NT2/D1 (cell line): ENCODE data around the gene FUT2.

Source experiments
- DNase-seq: peaks from one replicate; pipeline ENCODE4 v3.0.0-alpha.2; 2011; ENCODE audit warnings: low read depth, low spot score
- H3K27me3 ChIP-seq: 2 replicates; pipeline ENCODE4 v1.6.0; 2011; ENCODE audit warnings: mild to moderate bottlenecking; ENCODE audit not compliant: insufficient read length, insufficient read depth
- H3K36me3 ChIP-seq: 2 replicates; pipeline ENCODE4 v1.6.1; 2011; ENCODE audit warnings: mild to moderate bottlenecking, low read length, mixed read lengths; ENCODE audit not compliant: insufficient read depth, insufficient read length
- H3K4me1 ChIP-seq: 2 replicates; pipeline ENCODE4 v1.5.1; 2011; ENCODE audit not compliant: insufficient read depth, insufficient read length
- H3K4me3 ChIP-seq: 2 replicates; pipeline ENCODE4 v1.5.1; 2011; ENCODE audit warnings: low read depth; ENCODE audit not compliant: insufficient read length
- H3K9ac ChIP-seq: 2 replicates; pipeline ENCODE4 v1.6.0; 2011; ENCODE audit warnings: low read depth; ENCODE audit not compliant: insufficient read length
- H3K9me3 ChIP-seq: 2 replicates; pipeline ENCODE4 v1.5.1; 2011; ENCODE audit warnings: mild to moderate bottlenecking, low read length; ENCODE audit not compliant: insufficient read depth
- SUZ12 ChIP-seq: IDR thresholded peaks from 2 replicates; pipeline ENCODE4 v1.6.1; 2011; ENCODE audit not compliant: insufficient read length, insufficient read depth; ENCODE audit errors: extremely low read depth
- YY1 ChIP-seq: IDR thresholded peaks from 2 replicates; pipeline ENCODE4 v1.6.1; 2011; ENCODE audit not compliant: insufficient read length, insufficient read depth
- ZNF274 ChIP-seq: IDR thresholded peaks from 2 replicates; pipeline ENCODE4 v1.6.1; 2011; ENCODE audit warnings: mild to moderate bottlenecking, low read depth, low read length

The FUT2 gene

DNA sequence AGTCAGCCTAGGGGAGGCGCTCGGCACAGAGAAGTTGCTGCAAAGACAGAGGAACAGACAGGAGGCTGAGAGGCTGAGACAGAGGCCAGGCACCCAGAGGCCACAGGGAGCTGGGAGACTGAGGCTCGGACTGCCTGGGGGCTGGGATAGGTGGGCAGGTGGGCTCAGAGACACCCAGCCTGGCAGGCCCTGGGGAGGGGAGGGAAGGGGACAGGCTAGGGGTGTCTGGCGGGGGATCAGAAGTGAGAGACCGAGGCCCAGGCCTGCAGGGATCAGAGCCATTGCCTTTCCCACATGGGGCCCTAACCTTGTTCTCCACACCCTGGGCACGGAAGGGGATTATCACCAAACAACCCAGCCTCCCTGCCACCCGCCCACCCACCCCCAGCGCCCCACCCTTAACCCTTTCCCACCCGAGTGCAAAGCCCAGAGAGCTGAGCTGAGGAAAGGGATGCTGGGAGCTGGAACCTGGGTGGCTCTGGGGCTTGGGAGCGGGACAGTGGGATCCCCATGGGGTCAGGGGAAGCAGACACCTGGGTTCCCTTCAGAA lies 24.2 kb upstream of the FUT2 start:
- Histone ChIP-seq H3K4me1 (peaks cover 8% of the 10 kb centered on the region), H3K27me3 (no peaks in the 10 kb centered on the region), H3K9ac (no peak overlapping the region), H3K4me3 (no peak overlapping the region), H3K9me3 (no peaks in the 10 kb centered on the region), H3K36me3 (no peaks in the 10 kb centered on the region)
- no peak for DNase-seq
- no peak for TF ChIP-seq ZNF274
- no peak for TF ChIP-seq YY1
- no peak for TF ChIP-seq SUZ12

- DNase-seq = no peak
- H3K9me3 ChIP-seq = no peaks in the 10 kb centered on the region
- H3K27me3 ChIP-seq = peaks cover 6% of the 10 kb centered on the region
- H3K9ac ChIP-seq = peak within 1 kb of the TSS; percentile 10
- TF ChIP-seq YY1 = no peak
- H3K4me1 ChIP-seq = peaks cover 8% of the 10 kb centered on the region
- no peaks in the 10 kb centered on the region for H3K36me3 ChIP-seq
- no peak within 1 kb of the TSS for H3K4me3 ChIP-seq
Observed at GRCh38 chr19:48672994-48673393, 22.8 kb upstream of the FUT2 start, which contains the start of gene NTN5. Gene NTN5 (minus strand): TSS chr19:48673017. CDS start chr19:48670986, 2,031 bp downstream.

- DNase-seq = no peak
- H3K4me3 ChIP-seq = no peak overlapping the region
- peaks cover 6% of the 10 kb centered on the region for H3K27me3 ChIP-seq
- no peaks in the 10 kb centered on the region for H3K36me3 ChIP-seq
- peak overlapping the region; percentile 10 for H3K9ac ChIP-seq
- H3K9me3 ChIP-seq = no peaks in the 10 kb centered on the region
- no peak for TF ChIP-seq ZNF274
- no peak for TF ChIP-seq SUZ12
- TF ChIP-seq YY1 = no peak
- peaks cover 8% of the 10 kb centered on the region for H3K4me1 ChIP-seq
Observed at GRCh38 chr19:48673436-48674100, 22.2 kb upstream of the FUT2 start.

DNA sequence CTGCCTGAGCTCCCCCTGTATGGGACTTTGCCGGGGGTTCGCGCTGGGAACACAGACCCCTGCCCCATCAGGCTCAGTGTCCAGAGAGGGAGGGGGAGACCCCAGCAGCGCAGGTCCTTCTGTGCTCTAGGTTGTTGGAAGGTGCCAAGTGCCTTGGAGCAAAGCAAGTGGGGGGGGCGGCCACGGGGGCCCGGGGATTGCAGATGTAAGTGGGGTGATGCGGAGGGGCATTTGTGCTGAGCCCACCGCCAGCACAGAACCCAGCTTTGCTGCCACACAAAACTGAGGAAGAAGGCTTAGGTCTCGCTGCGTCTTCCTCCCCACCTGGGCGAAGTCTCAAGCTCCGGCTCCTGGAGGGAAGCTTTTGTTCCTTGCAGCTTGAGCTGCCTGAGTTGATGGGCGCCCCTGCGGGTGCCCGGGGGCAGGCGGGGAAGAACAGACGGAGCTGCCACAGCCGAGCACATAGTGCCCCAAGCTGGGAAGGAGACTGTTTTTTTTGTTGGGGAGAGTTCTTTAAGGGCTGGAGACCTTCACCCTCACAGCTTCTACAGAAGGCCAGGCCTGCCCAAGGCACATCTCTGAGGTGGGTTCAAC lies 21.5 kb upstream of the FUT2 start:
- peaks cover 8% of the 10 kb centered on the region for H3K4me1 ChIP-seq

GRCh38 chr19:48674921-48675824 lies 20.6 kb upstream of the FUT2 start:
- peaks cover 6% of the 10 kb centered on the region for H3K27me3 ChIP-seq
- H3K36me3 ChIP-seq = no peaks in the 10 kb centered on the region
- peak overlapping the region; percentile 34 for H3K9ac ChIP-seq
- H3K9me3 ChIP-seq = no peaks in the 10 kb centered on the region
- peak; percentile 72 for DNase-seq
- H3K4me3 ChIP-seq = no peak overlapping the region
- H3K4me1 ChIP-seq = peaks cover 8% of the 10 kb centered on the region
- TF ChIP-seq YY1 (no peak), SUZ12 (no peak), ZNF274 (no peak)

More for the DNA sequence above, 21.5 kb upstream of the FUT2 start:
- TF ChIP-seq SUZ12 (no peak), ZNF274 (no peak), YY1 (no peak)
- Histone ChIP-seq H3K27me3 (peaks cover 6% of the 10 kb centered on the region), H3K36me3 (no peaks in the 10 kb centered on the region), H3K4me3 (no peak overlapping the region), H3K9me3 (no peaks in the 10 kb centered on the region), H3K9ac (peak overlapping the region; percentile 10)
- DNase-seq = no peak

- Histone ChIP-seq H3K36me3 (no peaks in the 10 kb centered on the region), H3K9me3 (no peaks in the 10 kb centered on the region), H3K4me1 (peaks cover 8% of the 10 kb centered on the region), H3K9ac (no peak overlapping the region), H3K27me3 (peaks cover 6% of the 10 kb centered on the region), H3K4me3 (no peak overlapping the region)
- DNase-seq = no peak
- TF ChIP-seq SUZ12 (no peak), YY1 (no peak), ZNF274 (no peak)
Observed at GRCh38 chr19:48676487-48676886, 19.3 kb upstream of the FUT2 start.
